Cerebellar nuclear complex (tissue), 1 donor: ENCODE measurements around the gene DAB2IP.

ENCODE experiments used
- DNase-seq, 2 experiments: peaks; one replicate each; lab custom pipeline; 2025; lab: John Stamatoyannopoulos, UW

The DAB2IP gene

GRCh38 chr9:121625590-121625989, 25.8 kb upstream of the DAB2IP start:
- no peak for DNase-seq

- no peak for DNase-seq
Measured at GRCh38 chr9:121626012-121626411, 25.4 kb upstream of the DAB2IP start.

- no peak for DNase-seq
Measured at GRCh38 chr9:121627427-121627826, 24.0 kb upstream of the DAB2IP start.

GRCh38 chr9:121628401-121628800, 23.0 kb upstream of the DAB2IP start:
- DNase-seq, result no peak

GRCh38 chr9:121631115-121631514, 20.3 kb upstream of the DAB2IP start:
- no peak for DNase-seq

GRCh38 chr9:121631978-121632418, 19.4 kb upstream of the DAB2IP start:
- DNase-seq, result no peak

GRCh38 chr9:121633119-121633714, 18.2 kb upstream of the DAB2IP start:
- DNase-seq, result no peak

GRCh38 chr9:121633736-121634135, 17.7 kb upstream of the DAB2IP start:
- no peak for DNase-seq

GRCh38 chr9:121634329-121635261, 16.8 kb upstream of the DAB2IP start:
- DNase-seq, result no peak

- DNase-seq, result no peak
Measured at GRCh38 chr9:121635300-121635876, 16.0 kb upstream of the DAB2IP start.

- DNase-seq, result no peak
Measured at GRCh38 chr9:121636341-121636865, 15.0 kb upstream of the DAB2IP start.

- DNase-seq, result no peak
Measured at GRCh38 chr9:121636978-121637712, 14.3 kb upstream of the DAB2IP start.

- DNase-seq, result no peak
Measured at GRCh38 chr9:121637713-121638220, 13.7 kb upstream of the DAB2IP start.

- DNase-seq, result no peak
Measured at GRCh38 chr9:121638399-121638798, 13.0 kb upstream of the DAB2IP start.

- DNase-seq, result no peak
Measured at GRCh38 chr9:121638901-121639592, 12.4 kb upstream of the DAB2IP start.

- DNase-seq, result no peak
Measured at GRCh38 chr9:121639619-121640018, 11.8 kb upstream of the DAB2IP start.

- DNase-seq, result no peak
Measured at GRCh38 chr9:121640076-121640475, 11.4 kb upstream of the DAB2IP start.

- DNase-seq, result no peak
Measured at GRCh38 chr9:121640491-121641223, 10.8 kb upstream of the DAB2IP start.

- DNase-seq, result no peak
Measured at GRCh38 chr9:121641224-121641611, 10.2 kb upstream of the DAB2IP start.

- no peak for DNase-seq
Measured at GRCh38 chr9:121642758-121643157, 8.7 kb upstream of the DAB2IP start.
